ENCODE data around the gene MRAS. TPM values are rescaled to one million over a fixed set of nuclear protein-coding genes. Genes with fewer than 3 reads are reported as not detected.

Gene MRAS
- total and polyA plus RNA-seq, 2 of the 4 experiments (the other 2 are of a cell fraction): 59.3 to 60.6 TPM

- Histone ChIP-seq H2BK20ac (ENCODE audit: low read depth, low read length) (no peak overlapping the region), H3K23ac (ENCODE audit: low read depth, low read length) (no peak overlapping the region), H4K8ac (ENCODE audit: low read depth in 2 of 2, low read length in 2 of 2) (no peak overlapping the region), H3K27me3 (ENCODE audit: control insufficient read depth, insufficient read depth, low read length) (no peaks in the 10 kb centered on the region), H2AK5ac (ENCODE audit: low read depth, low read length) (no peak overlapping the region), H4K5ac (ENCODE audit: low read depth, low read length) (no peak overlapping the region), H2BK120ac (ENCODE audit: low read depth, low read length) (no peak overlapping the region), H3K4me1 (ENCODE audit: control insufficient read depth, insufficient read depth, low read length) (peaks cover 12% of the 10 kb centered on the region), H3K14ac (replicated peaks; ENCODE audit: low read depth, low read length) (no peak overlapping the region), H3K79me1 (ENCODE audit: low read depth in 1 of 2, low read length in 2 of 2) (peaks cover 34 to 58% of the 10 kb centered on the region in 2 experiments), H2AFZ (replicated peaks; ENCODE audit: low read length, poor library complexity) (no peak overlapping the region), H3K4me3 (ENCODE audit: insufficient read depth, low read depth, low read length) (no peak overlapping the region), H4K91ac (ENCODE audit: insufficient read depth, low read depth, low read length) (no peak overlapping the region), H3K9me3 (ENCODE audit: control insufficient read depth, insufficient read depth, low read length) (no peaks in the 10 kb centered on the region), H3K56ac (ENCODE audit: extremely low read depth, insufficient read depth, low read length) (no peak overlapping the region), H3K18ac (ENCODE audit: low read depth, low read length) (no peak overlapping the region), H3K9me1 (ENCODE audit: insufficient read depth, low read length) (peaks cover 23% of the 10 kb centered on the region), H2BK5ac (ENCODE audit: low read depth, low read length, poor library complexity, severe bottlenecking) (no peak overlapping the region), H2AK9ac (replicated peaks; ENCODE audit: low read depth, low read length, poor library complexity) (no peak overlapping the region), H3K4me2 (ENCODE audit: low read depth, low read length) (no peak overlapping the region), H3K4ac (ENCODE audit: low read depth, low read length) (no peak overlapping the region), H4K20me1 (ENCODE audit: insufficient read depth, low read length) (0 out of 2 replicates have a peak, but pooled peaks cover 3% of the 10 kb centered on the region), H3K27ac (ENCODE audit: insufficient read depth, low read length) (no peak overlapping the region), H3K36me3 (ENCODE audit: control insufficient read depth, insufficient read depth, low read length) (no peaks in the 10 kb centered on the region), H2BK15ac (ENCODE audit: low read depth, low read length) (no peak overlapping the region), H3K9ac (ENCODE audit: low read depth, low read length) (no peak overlapping the region)
- ATAC-seq (ENCODE audit: low read depth): no peak
- in situ Hi-C loops (cut with MboI; ENCODE audit: low sequenced_read_pairs) (no loop called here), intact Hi-C loops (cut with micrococcal nuclease) (no loop called here), dilution Hi-C loops (cut with HindIII; ENCODE audit: low sequenced_read_pairs, unreplicated experiment) (no loop called here)
- no TSS peak for BruUV-seq (replicated peaks)
- POLR2A ChIA-PET (ENCODE audit: unreplicated experiment): no interaction called here
- 94% methylated on average over 9 of the region's 10 CpGs; no CpG with 5 or more reads in 1 of the 2 experiments for WGBS, 2 experiments (ENCODE audit: extremely low coverage in 2 of 2, insufficient read length in 1 of 2)
- CTCF ChIA-PET: no interaction called here
- no peak for DNase-seq
- no peak for TF ChIP-seq POLR2A (IDR thresholded peaks at IDR 0.05; ENCODE audit: low read depth, low read length)
- no peak for TF ChIP-seq ELK1 (IDR thresholded peaks at IDR 0.05; ENCODE audit: borderline replicate concordance, low read depth, low read length)
- TF ChIP-seq CTCF (conservative IDR thresholded peaks at IDR 0.05; ENCODE audit: low read depth, low read length): no peak
- no peak for TF ChIP-seq CHD1 (IDR thresholded peaks at IDR 0.05; ENCODE audit: low read depth, low read length)
- no peak for TF ChIP-seq RCOR1 (IDR thresholded peaks at IDR 0.05; ENCODE audit: insufficient replicate concordance, low read length)
- TF ChIP-seq RAD21 (IDR thresholded peaks at IDR 0.05; ENCODE audit: low read length): no peak
- TF ChIP-seq NFE2L2 (IDR thresholded peaks at IDR 0.05; ENCODE audit: low read depth, low read length): no peak
- no peak for TF ChIP-seq SMC3 (IDR thresholded peaks at IDR 0.05; ENCODE audit: low read depth, low read length)
These were observed 35.5 kb downstream of the MRAS start for GRCh38 chr3:138383715-138384465.
